Mammary epithelial cell (primary cell): ENCODE measurements around the gene ATP10A.

Source experiments
- CTCF ChIP-seq, 2 donors: IDR thresholded peaks in 1 of 2; conservative IDR thresholded peaks in 1 of 2; 2 replicates each; pipeline ENCODE4 v1.5.1; 2011 to 2012; ENCODE audit warnings: inconsistent platforms in 2 of 2, low read length in 2 of 2, mild to moderate bottlenecking in 2 of 2, control low read depth in 1 of 2, low read depth in 1 of 2; ENCODE audit not compliant: insufficient read depth in 1 of 2; ENCODE audit errors: extremely low read depth in 1 of 2
- EZH2 ChIP-seq: IDR thresholded peaks from 2 replicates; pipeline ENCODE4 v1.6.1; 2012; ENCODE audit warnings: low read length, inconsistent platforms, borderline replicate concordance

- TF ChIP-seq CTCF (conservative IDR thresholded peaks at IDR 0.05 in 1 of 2, IDR thresholded peaks at IDR 0.05 in 1 of 2; ENCODE audit: extremely low read depth in 1 of 2, insufficient read depth in 1 of 2, low read depth in 1 of 2, low read length in 2 of 2) (no peak), EZH2 (no peak)
Observed at GRCh38 chr15:25689592-25689991, 173.5 kb downstream of the ATP10A start.
